Testis (tissue), 3 donors: ENCODE measurements around the gene CTBS. TPM values are rescaled to one million over a fixed set of nuclear protein-coding genes. Genes with fewer than 3 reads are reported as not detected.
"Not testable (repeated sequence)": the region's sequence is repeated elsewhere in the genome, so short reads cannot be mapped to it uniquely, and the experiment has no call there.

ENCODE experiments used
- DNase-seq: peaks from one replicate; pipeline ENCODE4 v3.0.0-alpha.2; 2019
- H3K27ac ChIP-seq, 2 donors: fragments of 200-600 bp; sonication (generic); one replicate each; pipeline ENCODE4 v1.5.1; 2019
- H3K27me3 ChIP-seq: fragments of 200-600 bp; sonication (generic); one replicate; pipeline ENCODE4 v1.5.1; 2019
- H3K36me3 ChIP-seq: fragments of 200-600 bp; sonication (generic); one replicate; pipeline ENCODE4 v1.5.1; 2017; ENCODE audit warnings: low read depth; ENCODE audit errors: missing control alignments
- H3K4me1 ChIP-seq: fragments of 200-600 bp; sonication (generic); one replicate; pipeline ENCODE4 v1.5.1; 2019
- H3K4me3 ChIP-seq, 2 donors: fragments of 200-600 bp; sonication (generic); one replicate each; pipeline ENCODE4 v1.5.1; 2017 to 2019
- H3K9me3 ChIP-seq: fragments of 200-600 bp; sonication (generic); one replicate; pipeline ENCODE4 v1.5.1; 2017
- POLR2A ChIP-seq: fragments of 450-650 bp; IDR thresholded peaks from one replicate; pipeline ENCODE4 v1.6.1; 2017; ENCODE audit warnings: antibody characterized with exemption, mild to moderate bottlenecking, moderate library complexity
- WGBS, 2 donors: methylation state at CpG; one replicate each; pipeline ENCODE4 v1.1.5; 2018; 5-methylcytosine and 5-hydroxymethylcytosine counted together
- intact Hi-C: fragments of 100-400 bp; cut with DNase I; formaldehyde crosslinking; loops from one replicate; pipeline ENCODE4 v1.15.1; 2023; ENCODE audit warnings: low total_unique reads
- polyA plus RNA-seq: library from polyadenylated mRNA; stranded (reverse); fragments of 350-450 nt; fragmentation: Illumina TruSeq; extraction: RNeasy Lipid Tissue Mini Kit (QIAGEN cat#74804); gene quantifications from one replicate; pipeline ENCODE4 v1.2.3, GENCODE V29; 2014; ENCODE audit warnings: low read depth, low replicate concordance; ENCODE audit not compliant: insufficient read depth
- total RNA-seq, 2 donors: library from RNA; depleted of rRNA; stranded (reverse); fragments of >200 nt; gene quantifications; one replicate each; pipeline ENCODE4 v1.2.3, GENCODE V29; 2016
- TF ChIP-seq, protein P1 (sequence below), 3 experiments: fragments of 450-650 bp in 2 of 3; fragments of 200-600 bp in 1 of 3; sonication (generic) in 1 of 3; IDR thresholded peaks; one replicate each; pipeline ENCODE4 v1.5.1; 2016 to 2019; ENCODE audit warnings: antibody characterized with exemption in 3 of 3, mild to moderate bottlenecking in 2 of 3, moderate library complexity in 1 of 3

CTBS gene
- total and polyA plus RNA-seq, 3 donors from 2014 or later: 9.9 to 17.8 (median 12.9) TPM

DNA sequence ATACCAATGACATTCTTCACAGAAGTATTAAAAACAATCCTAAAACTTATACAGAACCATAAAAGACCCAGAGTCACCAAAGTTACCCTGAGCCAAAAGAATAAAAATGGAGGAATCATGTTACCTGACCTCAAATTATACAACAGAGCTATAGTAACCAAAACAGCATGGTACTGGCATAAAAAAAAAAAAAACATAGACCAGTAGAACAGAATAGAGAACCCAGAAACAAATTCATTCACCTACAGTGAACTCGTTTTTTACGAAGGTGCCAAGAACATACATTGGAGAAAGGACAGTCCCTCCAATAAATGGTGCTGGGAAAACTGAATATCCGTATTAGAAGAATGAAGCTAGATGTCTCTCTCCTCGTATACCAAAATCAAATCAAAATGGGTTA lies 65.2 kb downstream of the CTBS start:
- TF ChIP-seq, protein P1, sequence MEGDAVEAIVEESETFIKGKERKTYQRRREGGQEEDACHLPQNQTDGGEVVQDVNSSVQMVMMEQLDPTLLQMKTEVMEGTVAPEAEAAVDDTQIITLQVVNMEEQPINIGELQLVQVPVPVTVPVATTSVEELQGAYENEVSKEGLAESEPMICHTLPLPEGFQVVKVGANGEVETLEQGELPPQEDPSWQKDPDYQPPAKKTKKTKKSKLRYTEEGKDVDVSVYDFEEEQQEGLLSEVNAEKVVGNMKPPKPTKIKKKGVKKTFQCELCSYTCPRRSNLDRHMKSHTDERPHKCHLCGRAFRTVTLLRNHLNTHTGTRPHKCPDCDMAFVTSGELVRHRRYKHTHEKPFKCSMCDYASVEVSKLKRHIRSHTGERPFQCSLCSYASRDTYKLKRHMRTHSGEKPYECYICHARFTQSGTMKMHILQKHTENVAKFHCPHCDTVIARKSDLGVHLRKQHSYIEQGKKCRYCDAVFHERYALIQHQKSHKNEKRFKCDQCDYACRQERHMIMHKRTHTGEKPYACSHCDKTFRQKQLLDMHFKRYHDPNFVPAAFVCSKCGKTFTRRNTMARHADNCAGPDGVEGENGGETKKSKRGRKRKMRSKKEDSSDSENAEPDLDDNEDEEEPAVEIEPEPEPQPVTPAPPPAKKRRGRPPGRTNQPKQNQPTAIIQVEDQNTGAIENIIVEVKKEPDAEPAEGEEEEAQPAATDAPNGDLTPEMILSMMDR (IDR thresholded peaks at IDR 0.05): no peak

DNA sequence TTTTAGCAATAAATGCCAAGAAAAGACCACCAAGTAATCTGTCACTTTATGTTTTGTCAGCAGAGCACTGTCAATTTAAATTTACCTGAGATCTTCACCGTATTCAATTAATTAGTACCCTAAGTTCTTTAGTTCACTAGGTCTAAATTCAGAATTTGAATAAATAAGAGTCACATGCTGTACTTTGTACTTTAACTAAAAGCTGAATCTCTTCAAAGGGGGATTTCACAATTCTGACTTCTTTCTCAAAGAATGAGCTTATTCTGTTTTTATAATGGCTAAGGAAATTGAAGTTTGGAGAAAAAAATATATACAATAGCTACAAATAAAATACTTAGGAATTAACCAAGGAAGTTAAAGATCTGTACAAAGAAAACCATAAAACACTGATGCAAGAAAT lies 65.7 kb downstream of the CTBS start:
- no peaks in the 10 kb centered on the region for H3K36me3 ChIP-seq
- TF ChIP-seq, protein P1 (IDR thresholded peaks at IDR 0.05): no peak
- TF ChIP-seq POLR2A: no peak
- H3K4me1 ChIP-seq: peaks cover 14% of the 10 kb centered on the region
- intact Hi-C loops: no loop called here
- H3K9me3 ChIP-seq: no peaks in the 10 kb centered on the region
- WGBS, 2 donors: 71 to 83% methylated on average over 1 of the region's 1 CpG
- H3K27ac ChIP-seq: no peak overlapping the region
- H3K4me3 ChIP-seq: no peak overlapping the region
- no peaks in the 10 kb centered on the region for H3K27me3 ChIP-seq
- DNase-seq: no peak

More for the DNA sequence above, 65.2 kb downstream of the CTBS start:
- Histone ChIP-seq H3K4me1 (peaks cover 8% of the 10 kb centered on the region), H3K4me3 (no peak overlapping the region), H3K9me3 (no peaks in the 10 kb centered on the region), H3K27ac (no peak overlapping the region), H3K36me3 (no peaks in the 10 kb centered on the region), H3K27me3 (no peaks in the 10 kb centered on the region)
- intact Hi-C loops: no loop called here
- 84 to 91% methylated on average over 4 of the region's 4 CpGs for WGBS, 2 donors
- DNase-seq: no peak

DNA sequence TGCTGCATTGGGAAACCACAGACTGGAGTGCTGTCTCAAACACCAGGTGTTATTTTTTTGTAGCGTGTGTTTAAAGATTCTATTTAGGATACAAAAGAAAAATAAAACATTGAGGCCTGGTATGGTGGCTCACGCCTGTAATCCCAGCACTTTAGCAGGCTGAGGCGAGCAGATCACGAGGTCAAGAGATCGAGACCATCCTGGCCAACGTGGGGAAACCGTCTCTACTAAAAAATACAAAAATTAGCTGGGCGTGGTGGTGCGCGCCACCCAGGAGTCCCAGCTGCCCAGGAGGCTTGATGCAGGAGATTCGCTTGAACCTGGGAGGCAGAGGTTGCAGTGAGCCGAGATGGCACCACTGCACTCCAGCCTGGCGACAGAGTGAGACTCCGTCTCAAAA lies 66.4 kb downstream of the CTBS start:
- H3K4me3 ChIP-seq, intact Hi-C loops, DNase-seq, H3K27ac ChIP-seq, H3K36me3 ChIP-seq, H3K27me3 ChIP-seq, H3K9me3 ChIP-seq: not testable (repeated sequence)
- H3K4me1 ChIP-seq: peaks cover 18% of the 10 kb centered on the region
- WGBS, 2 donors: 62 to 72% methylated on average over 14 of the region's 14 CpGs

DNA sequence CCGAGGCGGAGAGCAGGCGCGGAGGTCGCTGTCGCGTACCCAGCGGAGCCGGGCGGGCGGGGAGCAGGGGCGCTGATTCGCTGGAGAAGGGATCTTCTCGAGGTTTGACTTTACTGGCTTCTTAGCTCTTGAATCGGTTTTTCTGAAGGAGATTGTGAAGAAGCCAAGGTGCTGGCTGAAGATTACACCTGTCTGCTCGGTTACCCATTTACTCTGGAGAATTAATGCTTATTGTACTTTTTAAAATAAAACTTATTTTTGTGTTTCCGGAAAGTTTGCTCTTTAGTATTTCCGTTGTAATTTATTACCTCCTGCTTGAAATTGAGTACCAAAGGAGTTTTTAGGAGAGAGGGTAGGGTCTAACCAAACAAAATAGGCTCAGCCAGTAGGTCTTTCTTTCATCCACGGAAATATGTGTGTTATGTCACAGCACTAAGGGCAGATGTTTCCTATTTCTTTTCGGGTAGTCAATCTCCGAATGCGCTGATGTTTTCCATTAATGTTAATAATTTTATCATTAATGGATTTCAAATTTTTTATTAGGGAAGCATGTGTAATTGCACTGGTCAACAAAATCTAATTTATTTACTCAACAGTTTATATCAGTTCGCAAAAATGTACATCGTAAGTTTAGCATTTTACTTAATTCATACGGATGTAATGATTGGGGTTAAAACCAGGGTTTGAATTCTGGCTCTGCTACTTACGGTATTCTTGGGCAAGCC lies 67.3 kb downstream of the CTBS start:
- H3K36me3 ChIP-seq: no peaks in the 10 kb centered on the region
- no peaks in the 10 kb centered on the region for H3K27me3 ChIP-seq
- 16 to 21% methylated on average over 14 to 26 of the region's 26 CpGs for WGBS, 2 donors
- peak overlapping the region; percentile 88 to 98 for H3K27ac ChIP-seq
- H3K9me3 ChIP-seq: no peaks in the 10 kb centered on the region
- H3K4me3 ChIP-seq: peak overlapping the region; percentile 63 to 90
- H3K4me1 ChIP-seq: peaks cover 21% of the 10 kb centered on the region
- TF ChIP-seq, protein P1 (IDR thresholded peaks at IDR 0.05): no peak
- no peak for TF ChIP-seq POLR2A
- DNase-seq: no peak
- intact Hi-C loops: no loop called here

DNA sequence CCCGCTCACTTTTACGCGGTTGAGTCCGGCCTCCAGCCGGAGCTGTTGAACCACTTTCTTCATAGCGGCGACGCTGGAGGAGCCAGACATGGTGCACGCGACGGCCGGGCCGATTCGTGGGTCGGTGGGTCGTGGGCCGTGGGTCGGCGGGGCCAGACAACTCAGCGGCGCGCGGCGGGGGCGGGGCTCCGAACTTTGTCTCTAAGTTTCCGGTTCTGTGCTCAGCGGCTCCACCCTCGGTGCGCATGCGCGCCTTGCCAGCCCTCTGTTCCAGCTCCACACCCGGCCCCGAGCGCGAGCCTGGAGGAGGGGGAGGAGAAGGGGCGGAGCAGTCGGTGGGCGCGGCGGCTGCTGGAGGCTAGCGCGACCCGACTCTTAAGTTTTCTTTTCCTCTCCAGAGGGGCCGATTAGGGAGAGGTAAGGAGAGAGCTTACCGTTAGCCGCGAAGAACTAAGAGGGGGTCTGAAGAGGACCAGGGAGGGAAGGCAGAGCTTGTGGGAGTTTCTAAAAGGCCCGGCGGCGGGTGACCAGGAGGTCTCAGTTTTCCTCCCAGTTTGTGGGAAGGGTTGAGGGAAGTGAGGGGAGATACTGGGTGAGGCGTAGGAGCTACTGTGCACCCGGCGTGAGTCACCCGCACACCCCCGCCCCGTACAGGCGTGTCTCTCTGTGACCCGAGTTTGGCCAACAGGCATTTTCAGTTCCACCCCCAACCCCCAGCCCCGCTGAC lies 68.1 kb downstream of the CTBS start, which contains the start of the genes GNG5 and SPATA1:
Gene GNG5 (minus strand): TSS at position 580 of the 727 bp plus-strand sequence. CDS start 490 bp downstream, at position 90.
Gene SPATA1 (plus strand): TSS at position 385 of the 727 bp plus-strand sequence. CDS start 9,974 bp downstream, outside the sequence.
- Histone ChIP-seq H3K4me1 (peaks cover 21% of the 10 kb centered on the region), H3K4me3 (peak within 1 kb of the TSS; percentile 63 to 90), H3K27me3 (no peaks in the 10 kb centered on the region), H3K9me3 (no peaks in the 10 kb centered on the region), H3K36me3 (no peaks in the 10 kb centered on the region), H3K27ac (peak within 1 kb of the TSS; percentile 88 to 98)
- intact Hi-C loops: no loop called here
- 0% methylated on average over 21 to 55 of the region's 60 CpGs for WGBS, 2 donors
- TF ChIP-seq, protein P1 (IDR thresholded peaks at IDR 0.05): no peak
- TF ChIP-seq POLR2A: peak; percentile 22
- peak; percentile 99 for DNase-seq
